GM10266 (cell line): ENCODE measurements around the gene ICAM3.

Experiments
- DNase-seq: peaks from one replicate; pipeline ENCODE4 v3.0.0; 2012; ENCODE audit errors: extremely low spot score
- CTCF ChIP-seq: IDR thresholded peaks from 2 replicates; pipeline ENCODE4 v1.5.1; 2012; ENCODE audit warnings: mild to moderate bottlenecking, low read depth; ENCODE audit not compliant: control insufficient read depth, insufficient read depth; ENCODE audit errors: missing control alignments

Gene ICAM3

GRCh38 chr19:10292206-10292788 lies 47.1 kb downstream of the ICAM3 start:
- TF ChIP-seq CTCF, result no peak
- peak; percentile 95 for DNase-seq

GRCh38 chr19:10291554-10292205 lies 47.7 kb downstream of the ICAM3 start:
- DNase-seq, result no peak
- no peak for TF ChIP-seq CTCF

GRCh38 chr19:10290876-10291553 lies 48.4 kb downstream of the ICAM3 start:
- TF ChIP-seq CTCF, result no peak
- DNase-seq, result peak; percentile 82

GRCh38 chr19:10290357-10290875 lies 49.0 kb downstream of the ICAM3 start:
- no peak for DNase-seq
- TF ChIP-seq CTCF, result no peak

- no peak for DNase-seq
Measured at GRCh38 chr19:10289836-10290356, 49.5 kb downstream of the ICAM3 start, which contains the start of gene ICAM5. TSS of gene ICAM5 (plus strand) at chr19:10289952. CDS start at chr19:10290044, 92 bp downstream.

GRCh38 chr19:10289167-10289835 lies 50.1 kb downstream of the ICAM3 start:
- DNase-seq, result peak; percentile 71
- no peak for TF ChIP-seq CTCF

More at GRCh38 chr19:10289836-10290356, 49.5 kb downstream of the ICAM3 start, which contains the start of gene ICAM5:
- no peak for TF ChIP-seq CTCF
